Left renal pelvis (tissue), 4 donors: Measurements from ENCODE around the gene DCLK2. TPM values are rescaled to one million over a fixed set of nuclear protein-coding genes. Genes with fewer than 3 reads are reported as not detected.

Experiments
- DNase-seq, 4 donors: peaks; one replicate each; pipeline ENCODE4 v3.0.0-alpha.2; 2013; ENCODE audit warnings: low read depth in 4 of 4, low spot score in 3 of 4
- polyA plus RNA-seq, 4 donors: library from polyadenylated mRNA; unstranded; fragments of 120-200 nt; gene quantifications; one replicate each; pipeline ENCODE4 v1.2.1, GENCODE V29; 2013; ENCODE audit not compliant: insufficient read length in 4 of 4

Gene DCLK2
- polyA plus RNA-seq, 4 donors: 6.1 to 13.4 (median 11.3) TPM

DNA sequence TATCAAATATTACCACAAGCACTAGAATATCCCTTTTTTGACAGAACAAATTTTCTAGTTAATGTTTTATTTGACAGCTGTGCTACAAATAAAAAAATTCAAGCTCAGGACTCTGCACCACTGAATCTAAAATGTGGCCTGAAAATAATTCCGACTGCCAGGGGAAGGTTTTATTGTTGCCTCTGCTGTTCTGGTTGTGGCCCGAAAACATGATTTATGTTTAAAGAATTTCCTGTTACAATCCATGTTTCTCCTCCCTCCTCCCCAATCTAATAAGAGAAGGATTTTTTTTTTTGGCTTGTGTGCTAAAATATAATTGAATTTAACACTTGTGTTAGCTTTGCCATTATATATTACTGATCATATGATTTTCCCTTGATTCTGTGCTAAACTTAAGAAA lies 227.8 kb downstream of the DCLK2 start:
- DNase-seq: no peak

DNA sequence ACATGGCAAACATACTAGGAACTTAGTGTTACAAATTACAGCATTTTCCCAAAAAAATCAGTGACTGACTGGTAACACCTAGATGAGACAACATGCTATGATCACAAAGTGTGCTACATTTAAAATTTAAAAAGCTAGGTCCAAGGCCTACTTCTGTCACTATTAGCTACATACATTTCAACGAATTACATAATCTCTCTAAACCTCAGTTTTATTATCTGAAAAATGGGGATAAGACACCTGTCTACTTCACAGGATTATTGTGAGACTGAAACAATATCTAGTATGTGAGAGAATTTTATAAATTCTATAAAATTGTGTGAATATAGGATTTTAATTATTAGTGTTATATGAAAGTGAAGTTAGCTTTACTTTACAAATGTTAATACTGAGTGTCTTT lies 228.5 kb downstream of the DCLK2 start:
- DNase-seq: no peak
